Inflammatory macrophage treated with lipopolysaccharide for 4 hours (primary cell): ENCODE data around the gene KATNB1.
"Not testable (repeated sequence)": the region's sequence is repeated elsewhere in the genome, so short reads cannot be mapped to it uniquely, and the experiment has no call there.

ENCODE experiments used
- DNase-seq: peaks from one replicate; pipeline ENCODE4 v3.0.0-alpha.2; 2020

The KATNB1 gene

GRCh38 chr16:57775661-57776469 lies 40.3 kb downstream of the KATNB1 start:
- DNase-seq, result no peak

- DNase-seq, result no peak
Measured at GRCh38 chr16:57778658-57779057, 43.1 kb downstream of the KATNB1 start.

- DNase-seq, result not testable (repeated sequence)
Measured at GRCh38 chr16:57779836-57780235, 44.3 kb downstream of the KATNB1 start.

GRCh38 chr16:57781349-57781740 lies 45.8 kb downstream of the KATNB1 start:
- DNase-seq, result no peak

- peak; percentile 65 for DNase-seq
Measured at GRCh38 chr16:57781741-57782606, 46.4 kb downstream of the KATNB1 start.

GRCh38 chr16:57782607-57783055 lies 47.1 kb downstream of the KATNB1 start:
- not testable (repeated sequence) for DNase-seq

GRCh38 chr16:57783116-57783515 lies 47.5 kb downstream of the KATNB1 start:
- DNase-seq, result no peak

- DNase-seq, result no peak
Measured at GRCh38 chr16:57783883-57784282, 48.3 kb downstream of the KATNB1 start.

- no peak for DNase-seq
Measured at GRCh38 chr16:57784334-57784733, 48.8 kb downstream of the KATNB1 start.

- no peak for DNase-seq
Measured at GRCh38 chr16:57785385-57785784, 49.8 kb downstream of the KATNB1 start.

GRCh38 chr16:57785924-57786323 lies 50.4 kb downstream of the KATNB1 start:
- no peak for DNase-seq

- no peak for DNase-seq
Measured at GRCh38 chr16:57786632-57787518, 51.3 kb downstream of the KATNB1 start.

GRCh38 chr16:57787519-57787905 lies 51.9 kb downstream of the KATNB1 start:
- no peak for DNase-seq

- DNase-seq, result no peak
Measured at GRCh38 chr16:57788252-57788841, 52.8 kb downstream of the KATNB1 start.

GRCh38 chr16:57788951-57789350 lies 53.4 kb downstream of the KATNB1 start:
- DNase-seq, result no peak

GRCh38 chr16:57791195-57791892 lies 55.8 kb downstream of the KATNB1 start:
- no peak for DNase-seq

- DNase-seq, result no peak
Measured at GRCh38 chr16:57791893-57792461, 56.4 kb downstream of the KATNB1 start.

GRCh38 chr16:57794849-57795430 lies 59.4 kb downstream of the KATNB1 start:
- DNase-seq, result no peak

GRCh38 chr16:57795431-57795878 lies 59.9 kb downstream of the KATNB1 start:
- DNase-seq, result peak; percentile 40

GRCh38 chr16:57796014-57796413 lies 60.4 kb downstream of the KATNB1 start:
- DNase-seq, result not testable (repeated sequence)

- no peak for DNase-seq
Measured at GRCh38 chr16:57797216-57797525, 61.6 kb downstream of the KATNB1 start.
